Measurements from ENCODE around the gene BANF1.
A peak's percentile ranks its signal among the peaks of the same experiment; 100 is the strongest.

DNA sequence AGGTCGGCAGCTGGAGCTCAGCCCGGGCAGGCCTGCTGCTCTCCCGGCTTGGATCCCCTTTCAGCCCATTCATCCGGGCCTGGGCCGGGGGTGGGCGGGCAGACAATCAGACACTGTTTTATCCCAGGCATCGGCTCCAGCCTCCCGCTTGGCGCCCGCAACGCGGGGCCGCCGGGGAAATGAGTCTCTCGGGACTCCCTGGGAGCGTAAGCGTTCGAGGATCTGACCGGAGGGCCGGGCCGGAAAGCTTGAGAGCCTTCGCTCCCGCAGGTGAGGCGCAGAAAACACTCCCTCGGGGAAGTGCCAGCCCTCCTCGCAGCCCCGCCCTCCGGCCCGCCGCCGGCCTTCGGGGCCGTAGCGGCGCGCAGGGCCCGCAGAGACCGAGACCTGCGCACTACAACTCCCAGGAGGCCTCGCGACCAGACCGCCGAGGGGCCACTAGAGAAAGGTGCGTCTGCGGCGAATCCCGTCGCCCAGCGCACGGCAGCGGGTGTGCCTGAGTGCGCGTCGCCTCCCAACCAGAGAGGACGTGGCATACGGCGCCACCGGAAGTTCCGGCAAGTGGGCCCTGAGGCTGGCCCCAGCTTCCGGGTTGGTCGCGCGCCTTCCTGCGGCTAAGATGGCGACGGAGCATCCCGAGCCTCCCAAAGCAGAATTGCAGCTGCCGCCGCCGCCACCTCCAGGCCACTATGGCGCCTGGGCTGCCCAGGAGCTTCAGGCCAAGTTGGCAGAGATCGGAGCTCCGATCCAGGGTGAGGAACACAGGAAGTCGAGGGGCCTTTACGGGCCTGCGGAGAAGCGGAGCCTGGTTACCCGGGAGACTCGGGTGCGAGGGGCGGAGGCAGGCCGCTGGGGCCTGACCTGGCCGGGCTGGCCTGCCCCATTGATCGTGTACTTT, 49.7 kb downstream of the BANF1 start, which contains the start of gene SF3B2:
- TF ChIP-seq POLR2A (IDR thresholded peaks at IDR 0.05) = peak; percentile 45 to 71
- TF ChIP-seq, protein P1, sequence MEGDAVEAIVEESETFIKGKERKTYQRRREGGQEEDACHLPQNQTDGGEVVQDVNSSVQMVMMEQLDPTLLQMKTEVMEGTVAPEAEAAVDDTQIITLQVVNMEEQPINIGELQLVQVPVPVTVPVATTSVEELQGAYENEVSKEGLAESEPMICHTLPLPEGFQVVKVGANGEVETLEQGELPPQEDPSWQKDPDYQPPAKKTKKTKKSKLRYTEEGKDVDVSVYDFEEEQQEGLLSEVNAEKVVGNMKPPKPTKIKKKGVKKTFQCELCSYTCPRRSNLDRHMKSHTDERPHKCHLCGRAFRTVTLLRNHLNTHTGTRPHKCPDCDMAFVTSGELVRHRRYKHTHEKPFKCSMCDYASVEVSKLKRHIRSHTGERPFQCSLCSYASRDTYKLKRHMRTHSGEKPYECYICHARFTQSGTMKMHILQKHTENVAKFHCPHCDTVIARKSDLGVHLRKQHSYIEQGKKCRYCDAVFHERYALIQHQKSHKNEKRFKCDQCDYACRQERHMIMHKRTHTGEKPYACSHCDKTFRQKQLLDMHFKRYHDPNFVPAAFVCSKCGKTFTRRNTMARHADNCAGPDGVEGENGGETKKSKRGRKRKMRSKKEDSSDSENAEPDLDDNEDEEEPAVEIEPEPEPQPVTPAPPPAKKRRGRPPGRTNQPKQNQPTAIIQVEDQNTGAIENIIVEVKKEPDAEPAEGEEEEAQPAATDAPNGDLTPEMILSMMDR (IDR thresholded peaks at IDR 0.05) = peak in 1 of 5 experiments; percentile 45
